ENCODE data around the gene SYNGAP1. TPM values are rescaled to one million over a fixed set of nuclear protein-coding genes. Genes with fewer than 3 reads are reported as not detected.

SYNGAP1 gene
- total RNA-seq, 1 experiment from 2014 or later, result 1.9 TPM

DNA sequence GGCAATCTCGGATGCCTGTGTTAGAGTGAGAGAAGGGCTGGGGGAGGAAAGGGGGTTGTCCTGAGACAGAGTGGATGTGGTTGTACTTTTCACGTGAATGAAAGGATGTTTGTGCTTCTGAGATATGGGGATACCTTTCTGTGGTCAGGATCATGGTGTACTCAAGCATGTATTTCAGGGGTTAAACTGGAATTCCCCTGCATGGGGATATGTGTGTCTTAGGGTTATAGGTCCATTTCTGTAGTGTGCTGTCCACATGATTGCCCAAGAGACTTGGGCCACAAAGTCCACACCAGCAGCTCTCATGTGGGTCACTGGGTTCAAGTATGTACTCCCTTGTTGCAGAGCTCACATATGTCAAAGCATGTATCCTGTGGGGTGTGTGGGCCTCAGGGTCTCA is 10.5 kb downstream of the SYNGAP1 start:
- no peak for ATAC-seq
- H4K20me1 ChIP-seq (ENCODE audit: low read length), result no peaks in the 10 kb centered on the region
- no peaks in the 10 kb centered on the region for H3K9me3 ChIP-seq (ENCODE audit: low read length)

GRCh38 chr6:33430991-33431879 is 11.4 kb downstream of the SYNGAP1 start:
- BruUV-seq (replicated peaks), result no TSS peak
- Histone ChIP-seq H3F3A (ENCODE audit: low read length, unreplicated experiment) (no peaks in the 10 kb centered on the region), H3K27me3 (ENCODE audit: low read length) (no peaks in the 10 kb centered on the region), H3K79me2 (ENCODE audit: low read length) (no peaks in the 10 kb centered on the region), H3K9me2 (replicated peaks; ENCODE audit: low read length) (no peaks in the 10 kb centered on the region), H3K4me1 (ENCODE audit: insufficient read depth, low read length) (peaks cover 14% of the 10 kb centered on the region), H4K20me1 (ENCODE audit: low read length) (no peaks in the 10 kb centered on the region), H2AFZ (ENCODE audit: low read length) (no peak overlapping the region), H3K36me3 (ENCODE audit: low read depth, low read length) (no peaks in the 10 kb centered on the region), H3K9ac (ENCODE audit: low read length) (no peak overlapping the region), H3K27ac (ENCODE audit: low read length) (no peak overlapping the region), H3K4me2 (ENCODE audit: low read length) (no peak overlapping the region), H3K4me3 (ENCODE audit: low read length) (no peak overlapping the region), H3K9me3 (ENCODE audit: low read length) (no peaks in the 10 kb centered on the region)
- ATAC-seq, result no peak
- no peak for DNase-seq
- intact Hi-C loops (cut with micrococcal nuclease), result no loop called here
- ChIA-PET CTCF (no interaction called here), POLR2A (ENCODE audit: unreplicated experiment) (interaction anchor here (0.5 kb wide), 1 partner anchor 23 kb away, joined by 3 read pairs; the partner anchor contains the start of gene ZBTB9)
- TF ChIP-seq EZH2 (IDR thresholded peaks at IDR 0.05; ENCODE audit: low read length, unreplicated experiment) (no peak), EZH2phosphoT487 (IDR thresholded peaks at IDR 0.05; ENCODE audit: borderline replicate concordance, low read length) (no peak), CTCF (conservative IDR thresholded peaks at IDR 0.05; ENCODE audit: low read depth, low read length) (no peak)

More for the DNA sequence above, 10.5 kb downstream of the SYNGAP1 start:
- no peaks in the 10 kb centered on the region for H3F3A ChIP-seq (ENCODE audit: low read length, unreplicated experiment)
- peaks cover 16% of the 10 kb centered on the region for H3K4me1 ChIP-seq (ENCODE audit: insufficient read depth, low read length)
- POLR2A ChIA-PET (ENCODE audit: unreplicated experiment), result interaction anchor here (0.5 kb wide), 1 partner anchor 24 kb away, joined by 3 read pairs; the partner anchor contains the start of gene ZBTB9
- no peak overlapping the region for H3K4me3 ChIP-seq (ENCODE audit: low read length)
- H3K79me2 ChIP-seq (ENCODE audit: low read length), result no peaks in the 10 kb centered on the region
- CTCF ChIA-PET, result interaction anchor here (0.6 kb wide), 1 partner anchor 20 kb away, joined by 4 read pairs; no protein-coding TSS in a partner anchor
- no peaks in the 10 kb centered on the region for H3K9me2 ChIP-seq (replicated peaks; ENCODE audit: low read length)
- no peak overlapping the region for H3K9ac ChIP-seq (ENCODE audit: low read length)
- H3K27ac ChIP-seq (ENCODE audit: low read length), result no peak overlapping the region
- DNase-seq, result no peak
- intact Hi-C loops (cut with micrococcal nuclease), result no loop called here
- no peak overlapping the region for H2AFZ ChIP-seq (ENCODE audit: low read length)
- BruUV-seq (replicated peaks), result no TSS peak
- H3K36me3 ChIP-seq (ENCODE audit: low read depth, low read length), result no peaks in the 10 kb centered on the region
- H3K4me2 ChIP-seq (ENCODE audit: low read length), result no peak overlapping the region
- TF ChIP-seq EZH2 (IDR thresholded peaks at IDR 0.05; ENCODE audit: low read length, unreplicated experiment) (no peak), EZH2phosphoT487 (IDR thresholded peaks at IDR 0.05; ENCODE audit: borderline replicate concordance, low read length) (no peak), CTCF (conservative IDR thresholded peaks at IDR 0.05; ENCODE audit: low read depth, low read length) (no peak)
- no peaks in the 10 kb centered on the region for H3K27me3 ChIP-seq (ENCODE audit: low read length)
